Brain pericyte (primary cell): ENCODE measurements around the gene PPP1R13B.
"Not testable (repeated sequence)": the region's sequence is repeated elsewhere in the genome, so short reads cannot be mapped to it uniquely, and the experiment has no call there.

Experiments used
- DNase-seq: peaks from one replicate; pipeline ENCODE4 v3.0.0-alpha.2; 2012; ENCODE audit warnings: low read depth, low spot score

Gene PPP1R13B

DNA sequence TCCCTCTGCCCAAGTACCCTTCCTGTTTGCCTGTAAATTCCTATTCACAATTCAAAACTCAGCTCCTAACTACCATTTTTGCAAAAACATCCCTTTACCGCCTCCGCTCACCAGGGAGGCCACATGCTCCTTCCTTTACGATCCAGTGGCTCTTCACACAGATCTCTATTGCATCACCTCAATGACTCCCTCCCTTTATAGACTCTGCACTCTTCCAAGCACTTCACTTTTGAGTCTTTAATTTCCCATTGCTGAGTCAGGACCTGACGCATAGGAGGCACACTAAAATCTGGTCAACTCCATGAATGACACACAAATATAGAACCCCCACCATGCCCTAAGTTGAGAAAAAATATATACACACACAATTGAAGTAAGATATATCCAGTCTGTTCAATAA is 45.9 kb downstream of the PPP1R13B start:
- DNase-seq = no peak

GRCh38 chr14:103793192-103793591 is 54.2 kb downstream of the PPP1R13B start:
- DNase-seq = not testable (repeated sequence)

- DNase-seq = no peak
Observed at GRCh38 chr14:103788086-103788485, 59.3 kb downstream of the PPP1R13B start.

- no peak for DNase-seq
Observed at GRCh38 chr14:103782376-103782775, 65.0 kb downstream of the PPP1R13B start.

DNA sequence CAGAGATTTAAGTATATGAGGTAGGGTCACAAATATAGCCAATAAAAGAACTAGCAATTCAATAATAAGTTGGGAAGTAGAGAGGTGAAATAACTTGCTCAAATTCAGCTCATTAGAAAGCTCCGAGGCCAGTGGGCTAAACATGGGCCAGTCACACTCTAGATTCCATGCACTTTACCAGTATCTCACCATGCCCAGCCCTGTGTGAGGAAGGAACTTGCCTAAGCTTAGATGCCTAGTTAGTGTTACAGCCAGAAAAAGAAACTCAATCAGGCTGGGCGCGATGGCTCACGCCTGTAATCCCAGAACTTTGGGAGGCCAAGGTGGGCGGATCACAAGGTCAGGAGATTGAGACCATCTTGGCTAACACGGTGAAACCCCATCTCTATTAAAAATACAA is 71.1 kb downstream of the PPP1R13B start:
- DNase-seq = not testable (repeated sequence)

GRCh38 chr14:103775506-103775905 is 71.9 kb downstream of the PPP1R13B start:
- no peak for DNase-seq

- DNase-seq = no peak
Observed at GRCh38 chr14:103773521-103773920, 73.9 kb downstream of the PPP1R13B start.

DNA sequence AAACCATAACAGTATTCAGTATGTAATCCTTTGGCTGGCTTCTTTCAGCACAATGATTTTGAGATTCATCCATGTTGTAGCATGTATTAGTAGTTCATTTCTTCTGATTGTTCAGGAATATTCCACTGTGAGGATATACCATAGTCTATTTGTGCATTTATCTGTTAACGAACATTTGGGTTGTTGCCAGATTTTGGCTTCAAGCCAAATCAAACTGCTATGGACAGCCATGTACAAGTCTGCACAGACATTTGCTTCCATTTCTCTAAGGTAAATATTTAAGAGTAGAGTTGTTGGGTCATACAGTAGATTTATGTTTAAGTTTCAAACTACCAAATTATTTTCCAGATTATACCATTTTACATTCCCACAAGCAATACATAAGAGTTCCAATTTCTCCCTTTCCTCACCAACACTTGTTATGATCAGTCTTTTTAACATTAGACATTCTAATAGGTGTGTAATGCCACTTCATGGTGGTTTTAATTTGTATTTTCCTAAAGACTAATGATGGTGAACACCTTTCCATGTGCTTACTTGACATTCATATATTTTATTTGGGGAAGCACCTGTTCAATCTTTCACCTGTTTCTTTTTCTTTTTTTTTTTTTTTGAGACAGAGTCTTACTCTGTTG is 75.2 kb downstream of the PPP1R13B start:
- no peak for DNase-seq

DNA sequence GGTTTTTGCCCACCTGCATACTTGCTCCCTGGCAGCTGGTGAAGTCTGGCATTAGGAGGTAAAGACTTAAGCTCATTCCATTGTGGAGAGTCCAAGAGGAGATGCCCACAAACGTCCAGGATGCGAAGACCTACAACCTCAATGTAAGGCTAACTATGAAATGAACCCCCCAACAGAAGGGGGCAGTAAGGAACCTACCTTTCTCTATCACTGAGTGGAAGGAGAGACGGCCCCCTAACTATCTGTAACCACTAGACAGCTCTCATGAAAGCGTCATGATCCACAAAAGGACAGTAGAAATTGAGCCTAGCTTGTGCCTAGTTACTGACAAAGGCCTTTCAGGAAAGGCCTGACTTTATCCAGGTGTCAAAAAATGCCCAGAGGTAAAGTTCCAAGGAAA is 76.5 kb downstream of the PPP1R13B start:
- no peak for DNase-seq

GRCh38 chr14:103770500-103770899 is 76.9 kb downstream of the PPP1R13B start:
- no peak for DNase-seq

DNA sequence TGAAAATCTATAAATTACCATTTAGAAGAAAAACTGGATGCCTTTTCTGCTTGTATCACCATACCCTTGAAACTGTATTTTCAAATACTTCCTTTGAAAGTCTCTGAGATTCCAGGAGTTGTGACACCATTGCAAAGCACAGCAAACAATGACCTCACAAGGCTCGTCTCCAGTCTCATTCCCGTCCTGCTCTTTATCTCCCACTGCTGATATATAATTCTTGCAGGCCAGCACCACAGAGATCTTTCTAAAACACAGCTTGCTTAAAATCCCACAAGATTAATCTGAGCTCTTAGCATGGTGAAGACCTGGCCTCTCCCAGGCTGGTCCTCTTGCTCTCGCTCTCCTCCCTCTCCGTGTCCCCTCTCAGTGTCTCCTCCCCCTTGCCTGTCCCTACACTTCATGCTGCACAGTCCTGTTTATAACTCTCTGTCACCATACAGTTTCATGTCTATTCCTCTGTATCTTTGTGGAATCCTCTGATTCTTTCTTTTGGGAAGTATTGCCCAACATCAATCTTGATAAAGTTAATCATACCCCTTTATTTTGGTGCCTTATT is 80.0 kb downstream of the PPP1R13B start:
- no peak for DNase-seq

- DNase-seq = no peak
Observed at GRCh38 chr14:103765526-103765925, 81.8 kb downstream of the PPP1R13B start.

GRCh38 chr14:103763730-103764488 is 83.5 kb downstream of the PPP1R13B start:
- no peak for DNase-seq

DNA sequence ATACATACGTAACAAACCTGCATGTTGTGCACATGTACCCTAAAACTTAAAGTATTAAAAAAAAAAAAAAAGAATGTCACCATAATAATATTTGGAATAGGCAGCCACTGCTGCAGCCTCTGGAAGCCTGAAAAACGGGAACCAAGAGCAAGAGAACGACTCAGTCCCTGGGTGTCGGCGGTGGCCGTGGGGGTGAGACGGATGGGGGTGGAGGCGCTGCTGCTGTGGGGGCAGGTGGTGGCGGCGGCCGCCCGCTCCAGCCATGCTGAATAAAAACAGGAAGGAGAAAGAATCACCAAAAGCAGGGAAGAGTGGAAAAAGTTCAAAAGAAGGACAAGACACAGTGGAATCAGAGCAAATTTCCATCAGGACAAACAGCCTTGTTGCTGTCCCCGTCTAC is 84.8 kb downstream of the PPP1R13B start:
- DNase-seq = no peak

- no peak for DNase-seq
Observed at GRCh38 chr14:103762036-103762435, 85.3 kb downstream of the PPP1R13B start.

DNA sequence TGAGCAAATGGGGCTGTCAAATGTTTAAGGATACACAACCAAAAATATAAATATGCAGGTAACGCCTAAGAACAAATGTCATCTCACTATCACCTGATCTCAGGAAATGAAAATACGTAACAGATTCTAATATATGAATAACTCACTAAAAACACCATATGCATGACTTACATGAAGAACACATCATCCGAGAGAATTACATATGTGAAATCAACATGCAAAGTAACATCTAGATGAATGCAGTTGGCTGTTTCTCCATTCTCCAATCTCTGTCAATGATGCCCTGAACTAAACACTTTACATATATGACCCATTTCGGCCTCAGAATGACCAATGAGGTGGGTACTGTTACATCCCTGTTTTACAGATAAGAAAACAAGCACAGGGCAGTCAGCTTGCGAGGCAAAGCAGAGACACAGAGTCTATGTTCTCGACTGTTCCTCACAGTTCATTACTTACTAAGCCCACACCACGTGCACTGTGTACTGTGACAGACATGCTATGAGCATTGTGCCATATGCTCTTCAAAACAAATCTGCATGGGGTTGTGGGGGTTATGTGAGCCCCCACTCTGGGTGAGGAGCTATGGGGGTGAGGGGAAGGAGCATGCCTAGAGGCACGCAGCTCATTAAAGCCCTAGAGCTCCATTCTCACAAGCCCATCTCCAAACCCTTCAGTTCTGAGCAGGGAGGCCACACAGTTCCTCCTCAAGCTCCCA is 89.2 kb downstream of the PPP1R13B start:
- DNase-seq = no peak

DNA sequence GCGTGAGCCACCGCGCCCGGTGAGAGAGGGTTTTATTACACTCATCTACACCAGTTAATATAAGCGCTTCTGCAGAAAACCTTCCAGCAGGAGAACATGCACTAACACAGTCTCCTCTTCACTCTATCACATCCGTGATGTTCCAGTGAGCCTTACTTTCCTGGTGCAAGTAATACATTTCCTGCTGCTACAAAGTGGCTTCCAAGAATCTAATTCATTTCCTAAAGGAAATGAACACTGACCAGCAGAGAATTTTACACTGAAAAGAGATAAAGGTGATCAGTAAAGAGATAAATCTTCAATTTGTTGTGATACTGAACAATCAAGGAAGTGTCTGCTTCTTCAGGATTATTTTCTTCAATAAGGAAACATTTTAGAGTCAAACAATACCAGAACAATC is 92.3 kb downstream of the PPP1R13B start:
- DNase-seq = no peak

DNA sequence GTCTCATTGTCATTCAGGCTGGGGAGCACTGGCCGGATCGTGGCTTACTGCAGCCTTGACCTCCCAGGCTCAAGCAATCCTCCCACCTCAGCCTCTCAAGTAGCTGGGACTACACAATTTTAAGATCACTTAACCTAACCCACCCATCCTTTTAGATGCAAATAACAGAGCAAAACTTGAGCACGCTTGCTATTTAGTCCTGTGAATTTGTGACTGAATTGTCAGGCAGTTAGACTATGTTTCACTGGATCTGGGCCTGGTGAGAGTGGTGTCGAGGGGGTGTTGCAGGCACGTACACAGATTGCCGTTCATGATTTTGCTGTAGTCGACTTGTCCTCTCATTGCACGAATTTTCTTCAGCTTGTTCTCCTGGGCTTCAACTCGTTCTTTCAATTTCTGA is 93.6 kb downstream of the PPP1R13B start:
- no peak for DNase-seq

- no peak for DNase-seq
Observed at GRCh38 chr14:103749860-103750259, 97.5 kb downstream of the PPP1R13B start.

GRCh38 chr14:103749452-103749851 is 97.9 kb downstream of the PPP1R13B start:
- no peak for DNase-seq

- no peak for DNase-seq
Observed at GRCh38 chr14:103748534-103748857, 98.9 kb downstream of the PPP1R13B start.

DNA sequence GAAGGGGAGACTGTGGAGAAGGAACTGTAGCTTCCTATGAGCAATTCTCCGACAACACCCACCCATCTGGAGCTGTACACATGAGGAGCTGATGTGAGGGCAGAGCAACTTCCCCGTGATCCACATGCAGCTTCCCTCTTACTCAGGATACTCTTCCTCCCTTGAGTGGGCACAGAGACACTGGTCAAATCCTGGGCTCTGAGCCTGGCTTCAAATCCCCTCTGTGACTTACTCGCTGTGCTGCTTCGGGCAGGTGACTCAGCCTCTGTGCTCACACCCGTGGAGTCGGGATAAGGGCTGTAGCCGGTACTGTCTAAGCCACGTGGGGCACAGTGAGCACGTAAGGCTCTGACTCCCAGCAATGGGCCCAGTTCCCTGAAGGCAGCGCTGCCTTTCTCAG is 100.7 kb downstream of the PPP1R13B start:
- no peak for DNase-seq

DNA sequence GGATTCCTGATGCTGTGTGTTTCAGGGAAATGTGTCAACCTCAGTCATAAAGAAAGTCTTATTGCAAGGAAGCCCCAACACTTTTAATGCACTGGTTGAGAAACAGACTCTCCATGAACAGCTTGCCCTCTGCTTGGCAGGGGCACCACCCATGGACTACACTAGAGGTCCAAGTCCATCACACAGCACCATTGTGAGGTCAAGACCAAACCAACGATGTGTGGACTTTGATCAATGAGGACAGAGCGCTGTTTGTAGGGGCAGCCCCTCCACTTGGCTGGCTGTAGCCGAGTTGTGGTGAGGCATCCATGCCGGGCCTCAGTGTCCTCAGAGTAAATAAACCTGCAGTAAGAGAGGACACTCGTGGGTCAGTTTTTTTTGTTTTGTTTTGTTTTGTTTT is 102.0 kb downstream of the PPP1R13B start:
- no peak for DNase-seq
